GM19351 (cell line): ENCODE results near the gene PACS2.
"Not testable (repeated sequence)": the region's sequence is repeated elsewhere in the genome, so short reads cannot be mapped to it uniquely, and the experiment has no call there.

ENCODE experiments used
- ATAC-seq: cut with Tn5 transposase; IDR thresholded peaks from one replicate; pipeline ENCODE4 v1.9.1; 2021; ENCODE audit warnings: mild to moderate bottlenecking, moderate library complexity; ENCODE audit not compliant: unreplicated experiment

Gene PACS2

GRCh38 chr14:105314287-105315200 lies at the start of gene PACS2:
Gene PACS2, plus strand, starts transcription at chr14:105314748. Its CDS starts 171 bp downstream, at chr14:105314919.
- peak; percentile 81 for ATAC-seq

DNA sequence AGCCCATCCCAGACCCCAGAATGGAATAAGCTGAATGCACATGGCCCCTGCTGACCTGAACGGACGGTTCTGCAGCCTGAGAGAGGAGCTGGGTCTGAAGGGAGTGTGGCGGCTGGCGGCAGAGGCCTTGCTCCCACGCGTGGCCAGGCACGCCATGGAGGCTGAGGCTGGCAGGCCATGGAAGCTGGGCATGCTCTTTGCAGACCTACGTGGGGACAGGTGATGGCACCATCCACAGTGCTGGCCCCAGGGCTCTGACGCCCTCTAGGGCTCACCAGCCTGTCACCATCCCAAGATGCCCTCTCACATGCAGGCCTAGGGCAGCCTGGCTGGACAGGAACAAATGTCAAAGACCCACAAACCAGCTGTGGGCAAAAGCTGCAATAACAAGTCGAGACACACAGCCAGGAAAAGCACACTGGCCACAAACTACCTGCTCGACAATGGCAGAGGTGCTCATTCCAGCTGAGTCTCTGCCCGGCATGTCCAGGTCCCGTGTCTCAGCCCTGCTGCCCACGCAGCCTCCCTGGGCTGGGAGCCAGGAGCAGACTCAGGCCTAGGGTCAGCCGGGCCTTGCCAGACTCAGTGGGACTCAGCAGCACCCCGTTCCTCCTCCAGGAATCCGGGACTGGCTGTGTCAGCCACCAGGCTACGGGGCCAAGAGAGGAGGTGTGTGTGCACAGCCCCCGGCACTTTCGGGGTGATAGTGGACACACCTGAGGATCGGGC lies 46.6 kb upstream of the PACS2 start:
- no peak for ATAC-seq

DNA sequence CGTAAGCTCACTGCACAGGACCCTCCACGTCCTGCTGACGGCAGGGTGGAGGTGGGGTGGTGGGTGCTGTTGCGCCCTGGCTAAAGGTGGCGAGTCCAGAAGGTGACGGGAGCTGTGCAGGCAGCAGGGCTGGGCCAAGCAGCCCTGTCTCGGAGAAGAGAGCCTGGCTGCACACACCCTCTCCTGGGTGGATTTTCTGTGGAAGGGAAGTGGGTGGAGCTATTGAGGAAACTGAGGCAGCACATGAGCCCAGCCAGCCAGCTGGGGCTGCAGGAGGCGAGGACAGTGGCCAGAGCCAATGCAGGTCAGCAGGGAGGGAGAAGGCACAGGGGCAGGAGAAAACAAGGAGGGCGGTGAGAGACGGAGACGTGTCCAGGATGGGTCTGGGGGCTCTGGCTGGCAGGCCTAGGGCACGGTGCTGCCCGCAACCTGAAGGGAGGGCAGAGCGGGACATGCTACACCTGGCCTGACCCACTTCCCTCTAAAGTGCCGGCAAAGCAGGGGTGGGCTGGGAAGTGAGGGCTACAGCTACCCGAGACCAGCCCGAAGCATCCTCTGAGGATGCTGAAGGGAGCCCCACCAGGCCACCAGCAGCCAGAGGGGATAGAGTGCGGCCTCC lies 45.7 kb upstream of the PACS2 start:
- ATAC-seq: no peak

GRCh38 chr14:105269405-105269804 lies 45.1 kb upstream of the PACS2 start:
- ATAC-seq: no peak

GRCh38 chr14:105271224-105271890 lies 43.2 kb upstream of the PACS2 start:
- ATAC-seq: no peak

DNA sequence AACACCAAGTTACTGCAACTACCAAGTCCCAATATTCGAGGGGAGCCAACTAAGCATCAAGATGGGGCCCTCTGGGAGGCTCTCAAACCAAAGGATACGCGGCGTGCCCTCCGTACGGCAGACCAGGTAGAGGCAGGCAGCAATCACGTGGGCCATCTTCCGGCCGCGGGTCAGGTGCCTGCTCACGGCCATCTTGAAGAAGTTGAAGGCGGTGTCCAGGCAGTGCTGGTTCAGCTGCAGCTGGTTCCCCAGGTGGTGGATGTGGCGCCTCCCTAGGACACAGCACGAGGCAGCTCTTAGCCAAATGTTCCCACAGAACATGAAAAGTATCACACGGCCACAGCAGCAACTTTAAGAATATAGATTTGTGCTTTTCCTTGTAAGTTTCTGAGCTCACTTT lies 41.9 kb upstream of the PACS2 start:
- ATAC-seq: no peak

- no peak for ATAC-seq
Measured at GRCh38 chr14:105273062-105273461, 41.5 kb upstream of the PACS2 start.

GRCh38 chr14:105274637-105275036 lies 39.9 kb upstream of the PACS2 start:
- ATAC-seq: no peak

GRCh38 chr14:105275267-105275946 lies 39.1 kb upstream of the PACS2 start:
- ATAC-seq: no peak

GRCh38 chr14:105277448-105277847 lies 37.1 kb upstream of the PACS2 start:
- not testable (repeated sequence) for ATAC-seq

GRCh38 chr14:105279642-105280361 lies 34.7 kb upstream of the PACS2 start:
- no peak for ATAC-seq

DNA sequence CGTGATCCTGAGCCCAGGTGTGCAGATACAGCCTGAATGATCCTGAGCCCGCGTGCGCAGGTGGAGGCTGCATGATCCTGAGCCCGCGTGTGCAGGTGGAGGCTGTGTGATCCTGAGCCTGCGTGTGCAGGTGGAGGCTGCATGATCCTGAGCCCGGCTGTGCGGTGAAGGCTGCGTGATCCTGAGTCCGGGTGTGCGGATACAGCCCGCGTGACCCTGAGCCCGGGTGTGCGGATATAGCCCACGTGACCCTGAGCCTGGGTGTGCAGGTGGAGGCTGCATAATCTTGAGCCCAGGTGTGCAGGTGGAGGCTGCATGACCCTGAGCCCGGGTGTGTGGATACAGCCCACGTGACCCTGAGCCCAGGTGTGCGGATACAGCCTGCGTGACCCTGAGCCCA lies 34.0 kb upstream of the PACS2 start:
- no peak for ATAC-seq

DNA sequence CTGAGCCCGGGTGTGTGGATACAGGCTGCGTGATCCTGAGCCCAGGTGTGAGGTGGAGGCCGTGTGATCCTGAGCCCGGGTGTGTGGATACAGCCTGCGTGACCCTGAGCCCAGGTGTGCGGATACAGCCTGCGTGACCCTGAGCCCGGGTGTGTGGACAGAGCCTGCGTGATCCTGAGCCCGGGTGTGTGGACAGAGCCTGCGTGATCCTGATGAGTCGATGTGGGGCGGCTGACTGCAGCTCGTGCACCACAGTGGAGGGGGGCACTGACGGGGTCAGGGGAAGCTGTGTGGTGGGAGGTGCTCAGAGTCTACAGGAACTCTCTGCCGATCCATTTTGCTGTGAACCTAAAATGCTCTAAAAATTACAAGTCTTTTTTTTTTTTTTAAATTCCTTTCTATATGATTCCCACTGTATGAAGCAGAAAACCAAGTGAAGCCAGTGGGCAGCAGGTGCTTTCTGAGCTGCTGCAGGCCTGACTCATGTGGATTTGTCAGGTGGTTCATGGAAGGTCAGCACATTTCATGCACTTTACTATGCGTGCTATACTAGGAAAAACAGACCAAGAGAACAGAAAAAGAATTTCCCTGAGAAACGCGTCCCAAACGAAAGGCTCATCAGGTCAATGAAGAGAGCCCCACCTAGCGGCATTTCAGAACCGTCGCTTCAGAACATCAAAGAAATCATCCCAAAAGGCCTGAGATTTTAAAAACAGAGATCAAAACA lies 33.0 kb upstream of the PACS2 start:
- ATAC-seq: no peak

- no peak for ATAC-seq
Measured at GRCh38 chr14:105282098-105282725, 32.3 kb upstream of the PACS2 start.

- ATAC-seq: no peak
Measured at GRCh38 chr14:105283028-105283427, 31.5 kb upstream of the PACS2 start.

- ATAC-seq: no peak
Measured at GRCh38 chr14:105283899-105284298, 30.6 kb upstream of the PACS2 start.

GRCh38 chr14:105285174-105285573 lies 29.4 kb upstream of the PACS2 start:
- ATAC-seq: no peak

DNA sequence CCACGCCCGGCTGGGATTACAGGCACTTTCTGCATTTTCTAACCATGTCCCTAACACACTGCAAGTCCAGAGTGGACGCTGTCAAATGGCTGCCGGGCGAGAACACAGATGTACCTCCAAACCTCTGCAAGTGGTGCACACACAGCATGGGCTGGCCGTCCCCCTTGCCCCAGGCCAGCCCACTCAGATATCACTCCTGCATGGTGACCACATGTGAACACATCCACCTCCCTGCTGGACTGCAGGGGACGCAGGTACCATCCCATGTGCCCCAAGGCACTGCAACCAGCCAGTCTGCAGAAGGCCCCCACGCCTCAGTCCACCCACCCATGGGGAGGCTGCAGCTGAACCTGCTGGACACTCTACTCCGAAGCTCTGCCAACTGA lies 27.8 kb upstream of the PACS2 start:
- ATAC-seq: no peak
